Measurements from ENCODE around the gene FAM177B.

FAM177B gene

DNA sequence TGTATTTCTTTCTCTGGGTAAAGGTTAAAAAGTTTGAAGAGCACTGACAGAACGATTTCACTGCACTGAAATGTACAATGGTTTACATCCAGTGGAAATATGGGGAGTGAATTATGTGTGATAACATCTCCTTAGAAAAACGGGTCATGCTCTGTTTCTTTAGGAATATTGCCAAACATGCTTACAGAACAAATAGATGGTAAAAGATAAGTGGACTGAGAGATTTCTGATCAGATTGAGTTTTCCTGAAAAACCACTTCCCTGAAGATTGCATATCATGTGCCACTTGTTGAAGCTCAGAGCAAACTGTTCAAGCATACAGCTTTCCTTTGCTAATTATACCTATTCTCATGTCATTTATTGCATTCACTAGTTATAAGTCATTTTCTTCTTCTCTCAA, 47.9 kb downstream of the FAM177B start:
- TF ChIP-seq ISL1 (CRISPR knock-in tag; IDR thresholded peaks at IDR 0.05) (peak; percentile 44), GLIS3 (CRISPR knock-in tag; IDR thresholded peaks at IDR 0.05) (no peak)
- ATAC-seq, result no peak

DNA sequence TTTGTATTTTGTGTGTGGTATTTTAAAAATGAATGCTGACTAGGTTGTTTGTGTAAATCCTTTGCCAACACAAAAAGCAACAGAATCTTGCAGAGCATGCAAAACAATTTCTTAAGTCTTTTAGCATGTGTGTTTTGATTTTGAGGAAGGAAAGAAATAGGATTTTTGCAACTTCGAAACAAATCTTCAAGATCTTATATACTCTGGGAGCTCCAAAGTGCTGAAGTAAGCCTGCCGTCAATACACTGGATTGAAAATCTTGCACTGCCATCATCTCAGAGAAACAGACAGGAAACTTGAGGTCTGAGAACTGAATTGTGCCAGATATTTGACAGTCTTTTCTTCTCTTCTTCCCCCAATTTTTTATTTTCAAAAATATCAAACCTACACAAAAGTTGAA, 48.5 kb downstream of the FAM177B start:
- no peak for ATAC-seq
- TF ChIP-seq ZNF8 (CRISPR knock-in tag; IDR thresholded peaks at IDR 0.05) (no peak), OSR1 (CRISPR knock-in tag; IDR thresholded peaks at IDR 0.05) (no peak), ARNTL (CRISPR knock-in tag; IDR thresholded peaks at IDR 0.05; ENCODE audit: borderline replicate concordance, low read depth) (no peak)
- TF ChIP-seq, protein P1, sequence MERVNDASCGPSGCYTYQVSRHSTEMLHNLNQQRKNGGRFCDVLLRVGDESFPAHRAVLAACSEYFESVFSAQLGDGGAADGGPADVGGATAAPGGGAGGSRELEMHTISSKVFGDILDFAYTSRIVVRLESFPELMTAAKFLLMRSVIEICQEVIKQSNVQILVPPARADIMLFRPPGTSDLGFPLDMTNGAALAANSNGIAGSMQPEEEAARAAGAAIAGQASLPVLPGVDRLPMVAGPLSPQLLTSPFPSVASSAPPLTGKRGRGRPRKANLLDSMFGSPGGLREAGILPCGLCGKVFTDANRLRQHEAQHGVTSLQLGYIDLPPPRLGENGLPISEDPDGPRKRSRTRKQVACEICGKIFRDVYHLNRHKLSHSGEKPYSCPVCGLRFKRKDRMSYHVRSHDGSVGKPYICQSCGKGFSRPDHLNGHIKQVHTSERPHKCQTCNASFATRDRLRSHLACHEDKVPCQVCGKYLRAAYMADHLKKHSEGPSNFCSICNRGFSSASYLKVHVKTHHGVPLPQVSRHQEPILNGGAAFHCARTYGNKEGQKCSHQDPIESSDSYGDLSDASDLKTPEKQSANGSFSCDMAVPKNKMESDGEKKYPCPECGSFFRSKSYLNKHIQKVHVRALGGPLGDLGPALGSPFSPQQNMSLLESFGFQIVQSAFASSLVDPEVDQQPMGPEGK (CRISPR knock-in tag; IDR thresholded peaks at IDR 0.05; ENCODE audit: borderline replicate concordance), result no peak

DNA sequence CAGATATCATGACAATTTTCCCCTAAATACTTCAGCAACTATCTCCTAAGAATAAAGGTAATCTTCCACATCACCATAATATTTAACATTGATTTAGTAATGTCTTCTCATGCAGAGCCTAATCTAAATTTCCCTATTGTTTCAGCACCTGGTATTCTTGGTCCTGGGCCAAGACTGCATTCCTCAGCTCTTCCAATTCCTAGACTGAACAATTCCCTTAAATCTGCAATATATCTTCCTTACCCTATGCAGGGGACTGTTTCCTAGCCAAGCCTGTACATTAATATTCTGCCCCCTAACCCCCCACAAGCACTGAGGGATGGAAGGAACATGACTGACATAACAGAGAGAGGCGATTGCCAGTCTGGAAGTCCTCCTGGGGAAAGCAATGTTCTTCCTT, 49.1 kb downstream of the FAM177B start:
- TF ChIP-seq ESRRG (CRISPR knock-in tag; IDR thresholded peaks at IDR 0.05), result no peak
- 0 out of 2 replicates have a peak, but pooled peaks have one; percentile 21 for TF ChIP-seq ISL1 (CRISPR knock-in tag; IDR thresholded peaks at IDR 0.05)
- ATAC-seq, result peak; percentile 28; the same call in 1 of the 3 replicates

DNA sequence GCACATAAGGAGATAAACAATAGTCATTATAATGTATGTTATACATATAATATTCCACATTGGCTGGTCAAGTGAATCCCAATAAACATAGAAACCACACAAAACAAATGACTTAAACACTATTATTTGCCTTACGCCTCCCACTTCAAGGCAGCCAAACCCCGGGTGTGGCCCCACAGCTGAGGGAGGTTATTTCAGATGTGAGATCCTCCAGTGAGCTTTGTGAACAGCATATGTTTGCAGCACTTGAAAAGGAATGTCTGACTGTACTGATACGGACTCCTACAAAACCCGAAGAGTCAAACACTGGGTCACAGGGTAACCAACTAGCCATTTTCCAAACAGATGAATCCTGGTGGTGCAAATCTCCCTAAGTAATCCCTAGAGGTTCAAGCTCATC, 50.7 kb downstream of the FAM177B start:
- TF ChIP-seq RARB (CRISPR knock-in tag; IDR thresholded peaks at IDR 0.05) (no peak), ZC3H10 (CRISPR knock-in tag; IDR thresholded peaks at IDR 0.05) (no peak), OSR1 (CRISPR knock-in tag; IDR thresholded peaks at IDR 0.05) (no peak), PPARA (CRISPR knock-in tag; IDR thresholded peaks at IDR 0.05; ENCODE audit: borderline replicate concordance) (no peak), CSDC2 (CRISPR knock-in tag; IDR thresholded peaks at IDR 0.05) (no peak), GLIS3 (CRISPR knock-in tag; IDR thresholded peaks at IDR 0.05) (no peak), ZNF565 (CRISPR knock-in tag; conservative IDR thresholded peaks at IDR 0.05; ENCODE audit: low read depth) (no peak), ZNF70 (CRISPR knock-in tag; IDR thresholded peaks at IDR 0.05) (no peak), ZFP30 (CRISPR knock-in tag; IDR thresholded peaks at IDR 0.05) (no peak)
- TF ChIP-seq, protein P2, sequence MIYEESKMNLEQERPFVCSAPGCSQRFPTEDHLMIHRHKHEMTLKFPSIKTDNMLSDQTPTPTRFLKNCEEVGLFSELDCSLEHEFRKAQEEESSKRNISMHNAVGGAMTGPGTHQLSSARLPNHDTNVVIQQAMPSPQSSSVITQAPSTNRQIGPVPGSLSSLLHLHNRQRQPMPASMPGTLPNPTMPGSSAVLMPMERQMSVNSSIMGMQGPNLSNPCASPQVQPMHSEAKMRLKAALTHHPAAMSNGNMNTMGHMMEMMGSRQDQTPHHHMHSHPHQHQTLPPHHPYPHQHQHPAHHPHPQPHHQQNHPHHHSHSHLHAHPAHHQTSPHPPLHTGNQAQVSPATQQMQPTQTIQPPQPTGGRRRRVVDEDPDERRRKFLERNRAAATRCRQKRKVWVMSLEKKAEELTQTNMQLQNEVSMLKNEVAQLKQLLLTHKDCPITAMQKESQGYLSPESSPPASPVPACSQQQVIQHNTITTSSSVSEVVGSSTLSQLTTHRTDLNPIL (CRISPR knock-in tag; IDR thresholded peaks at IDR 0.05; ENCODE audit: low read depth), result no peak
- TF ChIP-seq, protein P1 (CRISPR knock-in tag; IDR thresholded peaks at IDR 0.05; ENCODE audit: borderline replicate concordance), result no peak
- ATAC-seq, result no peak

DNA sequence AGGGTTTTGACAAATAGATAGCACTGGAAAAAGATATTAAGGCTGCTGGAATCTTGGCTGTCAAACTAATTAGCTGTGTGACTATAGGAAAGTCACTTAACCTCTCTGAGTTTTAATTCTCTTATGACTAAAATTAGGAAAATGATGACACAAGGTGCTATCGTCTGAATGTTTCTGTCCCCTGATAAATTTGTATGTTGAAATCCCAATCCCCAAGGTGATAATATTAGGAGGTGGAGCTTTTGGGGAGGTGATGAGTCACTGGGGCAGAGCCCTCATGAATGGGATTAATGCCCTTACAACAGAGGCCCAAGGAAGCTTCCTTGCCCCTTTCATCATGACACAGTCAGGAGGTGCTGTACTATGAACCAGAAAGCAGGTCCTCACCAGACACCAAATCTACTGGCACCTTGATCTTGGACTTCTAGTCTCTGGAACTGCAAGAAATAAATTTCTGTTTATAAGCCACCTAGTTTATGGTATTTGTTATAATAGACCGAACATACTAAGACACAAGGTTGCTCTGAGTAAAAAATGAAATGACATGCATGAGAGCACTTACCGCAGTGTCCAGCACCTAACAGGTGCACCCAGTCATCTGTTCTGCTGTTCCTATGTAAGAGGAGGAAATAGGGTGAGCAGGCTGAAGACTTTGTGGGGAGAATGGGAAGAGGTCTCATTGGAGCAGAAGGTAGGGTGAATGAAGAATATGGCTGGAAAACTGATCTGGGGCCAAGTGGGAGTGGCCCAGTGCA, 51.6 kb downstream of the FAM177B start:
- TF ChIP-seq ZFP30 (CRISPR knock-in tag; IDR thresholded peaks at IDR 0.05), result no peak
- TF ChIP-seq, protein P3, sequence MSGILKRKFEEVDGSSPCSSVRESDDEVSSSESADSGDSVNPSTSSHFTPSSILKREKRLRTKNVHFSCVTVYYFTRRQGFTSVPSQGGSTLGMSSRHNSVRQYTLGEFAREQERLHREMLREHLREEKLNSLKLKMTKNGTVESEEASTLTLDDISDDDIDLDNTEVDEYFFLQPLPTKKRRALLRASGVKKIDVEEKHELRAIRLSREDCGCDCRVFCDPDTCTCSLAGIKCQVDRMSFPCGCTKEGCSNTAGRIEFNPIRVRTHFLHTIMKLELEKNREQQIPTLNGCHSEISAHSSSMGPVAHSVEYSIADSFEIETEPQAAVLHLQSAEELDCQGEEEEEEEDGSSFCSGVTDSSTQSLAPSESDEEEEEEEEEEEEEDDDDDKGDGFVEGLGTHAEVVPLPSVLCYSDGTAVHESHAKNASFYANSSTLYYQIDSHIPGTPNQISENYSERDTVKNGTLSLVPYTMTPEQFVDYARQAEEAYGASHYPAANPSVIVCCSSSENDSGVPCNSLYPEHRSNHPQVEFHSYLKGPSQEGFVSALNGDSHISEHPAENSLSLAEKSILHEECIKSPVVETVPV (CRISPR knock-in tag; IDR thresholded peaks at IDR 0.05), result no peak
- TF ChIP-seq ARNTL (CRISPR knock-in tag; IDR thresholded peaks at IDR 0.05; ENCODE audit: borderline replicate concordance, low read depth), result no peak
- TF ChIP-seq SNAI2 (CRISPR knock-in tag; IDR thresholded peaks at IDR 0.05), result no peak
- no peak for TF ChIP-seq RARB (CRISPR knock-in tag; IDR thresholded peaks at IDR 0.05)
- TF ChIP-seq BACH2 (CRISPR knock-in tag; IDR thresholded peaks at IDR 0.05; ENCODE audit: borderline replicate concordance), result no peak
- TF ChIP-seq ZNF565 (CRISPR knock-in tag; conservative IDR thresholded peaks at IDR 0.05; ENCODE audit: low read depth), result no peak
- TF ChIP-seq, protein P4, sequence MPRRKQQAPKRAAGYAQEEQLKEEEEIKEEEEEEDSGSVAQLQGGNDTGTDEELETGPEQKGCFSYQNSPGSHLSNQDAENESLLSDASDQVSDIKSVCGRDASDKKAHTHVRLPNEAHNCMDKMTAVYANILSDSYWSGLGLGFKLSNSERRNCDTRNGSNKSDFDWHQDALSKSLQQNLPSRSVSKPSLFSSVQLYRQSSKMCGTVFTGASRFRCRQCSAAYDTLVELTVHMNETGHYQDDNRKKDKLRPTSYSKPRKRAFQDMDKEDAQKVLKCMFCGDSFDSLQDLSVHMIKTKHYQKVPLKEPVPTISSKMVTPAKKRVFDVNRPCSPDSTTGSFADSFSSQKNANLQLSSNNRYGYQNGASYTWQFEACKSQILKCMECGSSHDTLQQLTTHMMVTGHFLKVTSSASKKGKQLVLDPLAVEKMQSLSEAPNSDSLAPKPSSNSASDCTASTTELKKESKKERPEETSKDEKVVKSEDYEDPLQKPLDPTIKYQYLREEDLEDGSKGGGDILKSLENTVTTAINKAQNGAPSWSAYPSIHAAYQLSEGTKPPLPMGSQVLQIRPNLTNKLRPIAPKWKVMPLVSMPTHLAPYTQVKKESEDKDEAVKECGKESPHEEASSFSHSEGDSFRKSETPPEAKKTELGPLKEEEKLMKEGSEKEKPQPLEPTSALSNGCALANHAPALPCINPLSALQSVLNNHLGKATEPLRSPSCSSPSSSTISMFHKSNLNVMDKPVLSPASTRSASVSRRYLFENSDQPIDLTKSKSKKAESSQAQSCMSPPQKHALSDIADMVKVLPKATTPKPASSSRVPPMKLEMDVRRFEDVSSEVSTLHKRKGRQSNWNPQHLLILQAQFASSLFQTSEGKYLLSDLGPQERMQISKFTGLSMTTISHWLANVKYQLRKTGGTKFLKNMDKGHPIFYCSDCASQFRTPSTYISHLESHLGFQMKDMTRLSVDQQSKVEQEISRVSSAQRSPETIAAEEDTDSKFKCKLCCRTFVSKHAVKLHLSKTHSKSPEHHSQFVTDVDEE (CRISPR knock-in tag; IDR thresholded peaks at IDR 0.05), result no peak
- TF ChIP-seq, protein P1 (CRISPR knock-in tag; IDR thresholded peaks at IDR 0.05; ENCODE audit: borderline replicate concordance), result no peak
- TF ChIP-seq ZC3H10 (CRISPR knock-in tag; IDR thresholded peaks at IDR 0.05), result no peak
- ATAC-seq, result no peak

Data from SK-N-SH treated with all-trans-retinoic acid at 6 μM for 48 hours (cell line).